ENCODE measurements around the gene RXFP2.

DNA sequence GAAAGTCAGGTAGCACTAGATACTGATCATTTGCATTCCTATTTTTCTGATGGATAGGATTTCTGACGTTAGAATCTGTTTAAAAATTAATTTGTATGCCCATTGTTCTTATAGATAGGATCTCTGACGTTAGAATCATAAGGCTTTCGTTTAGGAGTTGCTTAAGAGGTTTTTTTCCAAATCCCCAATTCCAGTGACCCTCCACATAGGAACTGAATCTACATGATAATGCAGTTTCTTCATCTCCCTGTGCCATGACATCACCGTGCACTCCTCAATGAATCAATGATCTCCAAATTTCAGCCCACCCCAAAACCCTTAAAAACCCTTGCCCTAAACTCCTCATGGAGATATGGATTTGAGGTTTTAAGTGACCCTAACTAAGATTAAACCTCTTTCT is 87.2 kb downstream of the RXFP2 start:
- no peak for TF ChIP-seq POLR2A (IDR thresholded peaks at IDR 0.05)
- TF ChIP-seq, protein P1, sequence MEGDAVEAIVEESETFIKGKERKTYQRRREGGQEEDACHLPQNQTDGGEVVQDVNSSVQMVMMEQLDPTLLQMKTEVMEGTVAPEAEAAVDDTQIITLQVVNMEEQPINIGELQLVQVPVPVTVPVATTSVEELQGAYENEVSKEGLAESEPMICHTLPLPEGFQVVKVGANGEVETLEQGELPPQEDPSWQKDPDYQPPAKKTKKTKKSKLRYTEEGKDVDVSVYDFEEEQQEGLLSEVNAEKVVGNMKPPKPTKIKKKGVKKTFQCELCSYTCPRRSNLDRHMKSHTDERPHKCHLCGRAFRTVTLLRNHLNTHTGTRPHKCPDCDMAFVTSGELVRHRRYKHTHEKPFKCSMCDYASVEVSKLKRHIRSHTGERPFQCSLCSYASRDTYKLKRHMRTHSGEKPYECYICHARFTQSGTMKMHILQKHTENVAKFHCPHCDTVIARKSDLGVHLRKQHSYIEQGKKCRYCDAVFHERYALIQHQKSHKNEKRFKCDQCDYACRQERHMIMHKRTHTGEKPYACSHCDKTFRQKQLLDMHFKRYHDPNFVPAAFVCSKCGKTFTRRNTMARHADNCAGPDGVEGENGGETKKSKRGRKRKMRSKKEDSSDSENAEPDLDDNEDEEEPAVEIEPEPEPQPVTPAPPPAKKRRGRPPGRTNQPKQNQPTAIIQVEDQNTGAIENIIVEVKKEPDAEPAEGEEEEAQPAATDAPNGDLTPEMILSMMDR (IDR thresholded peaks at IDR 0.05) = no peak
